Nephron progenitor cell (in vitro differentiated cells): Measurements from ENCODE around the gene PDE4D.

ENCODE experiments used
- DNase-seq: peaks from one replicate; pipeline ENCODE4 v3.0.0; 2021
- H3K27ac Mint-ChIP-seq: 2 replicates; pipeline ENCODE4 v1.8.0; 2021; ENCODE audit warnings: mild to moderate bottlenecking, moderate library complexity, mixed read lengths
- H3K27me3 Mint-ChIP-seq: 2 replicates; pipeline ENCODE4 v1.8.0; 2021; ENCODE audit warnings: mild to moderate bottlenecking, low read depth, mixed read lengths; ENCODE audit not compliant: poor library complexity
- H3K36me3 Mint-ChIP-seq: 2 replicates; pipeline ENCODE4 v1.8.0; 2021; ENCODE audit warnings: low read depth, mixed read lengths
- H3K4me1 Mint-ChIP-seq: 2 replicates; pipeline ENCODE4 v1.8.0; 2021; ENCODE audit warnings: mixed read lengths
- H3K4me3 Mint-ChIP-seq: 2 replicates; pipeline ENCODE4 v1.8.0; 2021; ENCODE audit warnings: mild to moderate bottlenecking, moderate library complexity, mixed read lengths
- H3K9me3 Mint-ChIP-seq: 2 replicates; pipeline ENCODE4 v1.8.0; 2021; ENCODE audit warnings: mild to moderate bottlenecking, moderate library complexity, mixed read lengths
- CTCF ChIP-seq: fragments of 200-600 bp; sonication (generic); IDR thresholded peaks from 2 replicates; pipeline ENCODE4 v1.5.0; 2021; ENCODE audit warnings: antibody characterized with exemption

PDE4D gene

GRCh38 chr5:59126016-59126707, 767.4 kb downstream of the PDE4D start:
- DNase-seq: no peak
- Mint-ChIP-seq H3K27ac (no peak overlapping the region), H3K4me3 (no peak overlapping the region), H3K9me3 (peaks cover under 1% of the 10 kb centered on the region), H3K36me3 (peaks cover under 1% of the 10 kb centered on the region), H3K4me1 (peaks cover under 1% of the 10 kb centered on the region), H3K27me3 (no peaks in the 10 kb centered on the region)
- TF ChIP-seq CTCF: no peak

GRCh38 chr5:59125011-59125961, 768.2 kb downstream of the PDE4D start:
- Mint-ChIP-seq H3K27ac (no peak overlapping the region), H3K27me3 (no peaks in the 10 kb centered on the region), H3K36me3 (peaks cover 9% of the 10 kb centered on the region), H3K4me1 (peaks cover 9% of the 10 kb centered on the region), H3K9me3 (peaks cover 9% of the 10 kb centered on the region), H3K4me3 (no peak overlapping the region)
- peak; percentile 54 for DNase-seq
- TF ChIP-seq CTCF: no peak

- no peak for TF ChIP-seq CTCF
- Mint-ChIP-seq H3K4me3 (no peak overlapping the region), H3K4me1 (peaks cover 13% of the 10 kb centered on the region)
Measured at GRCh38 chr5:59123595-59124561, 769.6 kb downstream of the PDE4D start.

GRCh38 chr5:59119480-59119879, 774.0 kb downstream of the PDE4D start:
- TF ChIP-seq CTCF: no peak
- Mint-ChIP-seq H3K36me3 (peaks cover 20% of the 10 kb centered on the region), H3K9me3 (peaks cover 13% of the 10 kb centered on the region), H3K27ac (no peak overlapping the region), H3K27me3 (no peaks in the 10 kb centered on the region), H3K4me1 (peaks cover 42% of the 10 kb centered on the region), H3K4me3 (no peak overlapping the region)
- no peak for DNase-seq

More at GRCh38 chr5:59123595-59124561, 769.6 kb downstream of the PDE4D start:
- peaks cover 13% of the 10 kb centered on the region for H3K9me3 Mint-ChIP-seq
- DNase-seq: peak; percentile 20
- H3K36me3 Mint-ChIP-seq: peaks cover 13% of the 10 kb centered on the region
- H3K27ac Mint-ChIP-seq: no peak overlapping the region
- H3K27me3 Mint-ChIP-seq: no peaks in the 10 kb centered on the region

GRCh38 chr5:59117320-59117719, 776.2 kb downstream of the PDE4D start:
- DNase-seq: no peak
- no peak for TF ChIP-seq CTCF
- H3K27me3 Mint-ChIP-seq: no peaks in the 10 kb centered on the region
- peaks cover 48% of the 10 kb centered on the region for H3K4me1 Mint-ChIP-seq
- peaks cover 21% of the 10 kb centered on the region for H3K36me3 Mint-ChIP-seq
- H3K27ac Mint-ChIP-seq: peak overlapping the region; percentile 6
- peak overlapping the region; percentile 39 for H3K4me3 Mint-ChIP-seq
- H3K9me3 Mint-ChIP-seq: peaks cover 13% of the 10 kb centered on the region
